Midbrain (tissue), 1 donor: ENCODE data around the gene CDHR5.
"Not testable (repeated sequence)": the region's sequence is repeated elsewhere in the genome, so short reads cannot be mapped to it uniquely, and the experiment has no call there.

Experiments
- DNase-seq: peaks from one replicate; lab custom pipeline; 2025; lab: John Stamatoyannopoulos, UW

CDHR5 gene

DNA sequence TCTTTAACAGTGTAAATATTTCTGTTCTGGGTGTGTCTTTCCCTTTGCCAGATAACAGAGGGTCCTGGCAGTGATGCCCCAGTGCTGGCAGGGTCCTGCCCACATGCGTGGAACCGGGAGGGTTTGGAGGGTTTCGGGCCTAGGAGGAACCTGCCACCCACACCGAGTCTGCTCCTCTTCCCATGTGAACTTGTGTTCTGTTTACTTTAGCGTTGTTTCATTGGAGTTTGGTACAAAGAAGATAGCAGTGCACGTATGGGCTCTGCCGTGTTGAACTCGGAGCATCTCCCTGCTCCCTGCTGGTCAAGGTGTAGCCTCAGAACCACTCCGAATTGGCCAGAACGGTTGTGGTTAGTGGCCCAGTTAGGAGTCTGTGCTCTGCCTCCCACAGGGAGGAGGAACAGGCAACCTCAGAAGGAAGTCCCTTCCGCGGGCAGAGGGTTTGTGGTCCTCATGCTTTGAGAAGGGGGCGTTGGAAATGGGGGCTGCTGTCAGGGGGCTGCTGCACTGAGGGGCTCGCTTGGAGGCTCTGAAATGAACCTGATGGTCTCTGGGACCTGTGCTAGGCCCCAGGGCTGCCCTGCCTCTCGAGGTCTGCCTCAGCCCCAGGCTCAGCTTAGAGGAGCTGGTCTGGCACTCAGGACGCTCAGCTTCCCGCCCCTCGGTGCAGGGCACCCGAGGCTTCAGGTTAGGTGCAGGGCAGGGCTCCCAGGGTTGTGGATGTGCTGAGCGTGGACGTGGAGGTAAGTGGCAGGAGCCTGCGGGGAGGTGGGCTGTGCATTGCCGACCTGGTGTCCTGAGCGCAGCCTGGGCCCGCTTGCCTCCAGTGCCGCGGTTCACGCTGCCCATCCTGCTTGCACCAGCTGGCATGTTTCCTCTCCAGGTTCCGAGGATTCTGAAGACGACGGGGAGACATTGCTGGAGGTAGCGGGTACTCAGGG lies 38.1 kb downstream of the CDHR5 start:
- no peak for DNase-seq

DNA sequence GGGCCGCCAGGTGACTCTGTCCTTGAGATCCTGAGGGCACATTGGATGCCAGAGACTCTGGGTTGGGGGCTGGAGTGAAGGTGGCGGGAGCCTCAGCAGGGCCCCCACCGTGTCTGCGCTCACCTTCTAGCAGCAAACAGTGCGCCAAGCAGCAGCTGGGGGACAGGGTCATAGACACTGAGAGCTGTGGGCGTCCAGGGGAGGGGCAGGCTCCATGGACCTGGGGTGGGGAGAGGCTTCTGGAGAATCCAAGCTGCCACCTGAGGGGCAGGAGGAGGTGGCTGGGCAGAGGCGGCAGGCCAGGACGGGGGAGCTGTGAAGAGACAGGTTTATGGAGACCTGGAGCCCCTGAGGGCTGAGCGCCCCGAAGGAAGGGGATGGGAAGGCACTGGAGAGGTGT lies 40.5 kb downstream of the CDHR5 start:
- DNase-seq = no peak

DNA sequence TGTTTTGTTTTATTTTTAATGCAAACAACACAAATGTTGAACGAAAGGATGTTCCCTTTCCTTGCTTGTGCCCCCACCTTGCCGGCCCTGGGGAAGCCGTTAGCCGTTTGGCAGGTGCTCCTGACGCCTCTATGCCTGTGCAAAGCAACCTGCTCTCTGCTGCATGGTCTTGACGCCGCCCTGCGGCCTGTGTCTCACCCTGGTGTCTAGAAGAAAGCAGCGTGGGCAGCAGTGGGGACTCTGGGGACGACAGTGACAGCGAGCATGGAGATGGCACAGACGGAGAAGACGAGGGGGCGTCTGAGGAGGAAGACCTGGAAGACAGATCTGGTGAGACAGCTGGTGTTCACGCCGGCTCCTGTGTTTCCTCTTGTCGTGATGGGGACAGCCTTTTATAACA lies 43.0 kb downstream of the CDHR5 start:
- DNase-seq = no peak

DNA sequence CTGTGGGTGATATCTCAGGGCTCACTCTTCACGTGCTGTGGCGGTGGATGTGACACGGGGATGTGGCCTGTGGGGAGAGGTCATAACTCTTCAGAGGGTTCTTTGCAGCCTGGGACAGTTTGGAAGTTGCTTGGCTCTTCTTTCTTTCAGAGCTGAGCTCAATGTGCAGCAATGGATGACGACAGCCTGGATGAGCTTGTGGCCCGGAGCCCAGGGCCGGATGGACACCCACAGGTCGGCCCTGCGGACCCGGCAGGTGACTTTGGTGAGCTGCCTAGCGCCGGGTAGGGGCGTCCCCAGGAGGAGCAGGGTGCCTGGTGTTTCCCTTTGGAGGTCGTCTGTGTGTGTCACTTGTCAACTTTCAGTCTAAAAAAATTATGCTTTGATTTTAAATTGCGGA lies 43.4 kb downstream of the CDHR5 start:
- no peak for DNase-seq

DNA sequence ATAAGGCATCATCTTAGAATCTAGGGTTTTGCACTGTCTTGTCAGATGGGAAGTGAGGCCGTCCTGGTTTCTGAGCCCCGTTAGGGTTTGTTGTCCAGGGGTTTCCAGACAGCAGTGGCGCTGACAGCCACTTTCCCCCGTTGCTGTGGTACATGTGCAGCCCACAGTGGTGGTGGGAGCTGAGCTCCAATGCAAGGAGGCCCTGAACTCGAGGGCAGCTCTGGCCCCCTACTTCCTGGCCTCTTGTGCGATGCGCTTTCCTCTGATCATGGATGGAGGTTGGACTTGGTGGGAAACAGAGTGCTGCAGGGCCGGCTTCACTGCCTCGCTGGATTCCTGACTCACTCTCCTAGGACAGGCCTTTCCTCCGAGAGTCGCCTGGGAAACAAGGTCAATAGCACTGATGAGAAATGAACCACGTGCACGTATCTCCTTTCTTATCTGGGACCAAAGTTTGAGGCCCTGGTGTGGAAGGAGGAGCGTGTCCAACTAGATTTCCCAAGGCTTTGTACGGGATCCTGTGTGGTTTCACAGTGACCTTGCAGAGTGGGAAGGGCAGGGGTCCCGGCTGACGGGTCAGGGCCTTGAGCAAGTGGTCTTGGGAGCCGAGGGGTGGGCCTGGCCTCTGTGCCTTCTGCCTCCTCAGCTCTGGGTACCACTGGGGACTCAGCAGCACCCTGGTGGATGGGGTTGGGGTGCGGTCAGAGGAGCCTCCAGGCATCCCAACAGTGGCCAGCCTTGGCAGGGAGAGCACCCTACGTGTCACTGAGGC lies 44.7 kb downstream of the CDHR5 start:
- DNase-seq = no peak

DNA sequence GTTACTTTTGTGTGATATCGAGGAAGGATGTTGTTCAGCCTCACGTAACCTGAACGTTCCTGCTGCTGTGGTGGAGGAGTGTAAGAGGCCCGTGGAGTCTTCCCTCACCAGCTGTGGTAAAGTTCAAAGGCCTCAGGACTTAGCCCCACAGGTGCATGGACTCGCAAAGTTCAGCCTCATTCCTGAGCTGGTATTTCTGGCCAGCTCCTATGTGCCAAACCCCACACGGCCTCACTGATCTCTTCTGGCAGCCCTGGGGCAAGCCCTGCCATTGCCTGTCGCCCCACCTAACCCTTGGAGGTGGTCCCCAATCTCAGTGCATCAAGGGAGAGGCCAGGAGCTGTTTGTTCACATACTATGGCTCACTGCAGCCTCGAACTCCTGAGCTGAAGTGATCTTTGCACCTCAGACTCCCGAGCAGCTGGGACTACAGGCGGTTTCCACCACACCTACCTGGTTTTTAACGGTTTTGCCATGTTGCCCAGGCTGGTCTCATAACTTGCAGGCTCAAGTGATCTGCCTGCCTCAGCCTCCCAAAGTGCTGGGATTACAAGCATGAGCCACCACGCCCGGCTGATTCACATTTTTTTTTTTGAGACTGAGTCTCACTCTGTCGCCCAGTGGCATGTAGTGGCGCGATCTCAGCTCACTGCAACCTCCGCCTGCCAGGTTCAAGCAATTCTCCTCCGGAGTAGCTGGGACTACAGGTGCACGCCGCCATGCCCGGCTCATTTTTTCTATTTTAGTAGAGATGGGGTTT lies 46.3 kb downstream of the CDHR5 start:
- no peak for DNase-seq

DNA sequence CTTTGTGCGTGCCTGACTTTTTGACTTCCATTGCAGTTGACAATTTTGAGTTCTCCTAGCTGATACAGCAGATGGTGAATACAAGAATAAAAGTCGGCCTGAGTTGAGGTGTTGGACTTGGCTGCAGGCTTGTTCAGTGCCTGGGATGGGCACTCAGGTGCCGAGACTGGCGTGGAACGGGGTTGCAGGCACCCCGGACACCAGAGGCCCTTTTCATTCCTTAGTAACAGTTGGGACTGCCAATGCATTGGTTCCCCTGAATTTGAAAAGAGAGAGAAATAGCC lies 47.2 kb downstream of the CDHR5 start:
- no peak for DNase-seq

DNA sequence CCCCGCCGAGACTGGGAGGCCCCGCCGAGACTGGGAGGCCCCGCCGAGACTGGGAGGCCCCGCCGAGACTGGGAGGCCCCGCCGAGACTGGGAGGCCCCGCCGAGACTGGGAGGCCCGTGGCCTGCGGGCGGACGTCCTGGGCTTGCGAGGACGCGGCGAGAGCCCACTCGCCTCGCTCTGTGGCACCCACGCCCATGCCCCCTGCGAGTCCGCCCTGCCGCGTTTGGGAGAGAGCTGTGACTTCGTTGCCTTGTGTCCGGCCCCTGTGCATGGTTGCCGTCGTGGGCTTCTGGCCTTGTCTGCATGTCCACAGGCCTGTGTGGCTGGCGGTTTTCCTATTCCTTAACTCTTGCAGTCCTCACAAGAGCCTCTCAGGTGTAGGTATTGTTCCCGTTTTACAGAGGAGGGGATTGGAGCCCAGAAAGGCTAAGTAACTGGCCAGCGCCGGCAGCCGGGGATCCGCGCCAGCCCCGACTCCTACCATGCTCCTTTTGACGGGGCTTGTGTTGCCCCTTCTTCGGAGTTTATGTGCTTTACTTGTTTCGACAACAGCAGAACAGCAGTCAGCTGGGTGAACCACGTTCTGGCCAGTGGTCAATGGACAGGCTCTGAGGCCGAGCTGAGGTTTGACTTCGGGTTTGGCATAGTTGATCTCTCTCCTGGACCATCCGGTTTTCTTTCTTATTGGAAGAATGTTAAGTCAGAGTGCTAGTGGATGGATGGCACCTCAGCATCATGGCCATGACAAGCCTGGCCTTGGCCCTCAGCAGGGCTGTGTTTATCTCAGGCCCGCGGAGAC lies 47.7 kb downstream of the CDHR5 start:
- no peak for DNase-seq

DNA sequence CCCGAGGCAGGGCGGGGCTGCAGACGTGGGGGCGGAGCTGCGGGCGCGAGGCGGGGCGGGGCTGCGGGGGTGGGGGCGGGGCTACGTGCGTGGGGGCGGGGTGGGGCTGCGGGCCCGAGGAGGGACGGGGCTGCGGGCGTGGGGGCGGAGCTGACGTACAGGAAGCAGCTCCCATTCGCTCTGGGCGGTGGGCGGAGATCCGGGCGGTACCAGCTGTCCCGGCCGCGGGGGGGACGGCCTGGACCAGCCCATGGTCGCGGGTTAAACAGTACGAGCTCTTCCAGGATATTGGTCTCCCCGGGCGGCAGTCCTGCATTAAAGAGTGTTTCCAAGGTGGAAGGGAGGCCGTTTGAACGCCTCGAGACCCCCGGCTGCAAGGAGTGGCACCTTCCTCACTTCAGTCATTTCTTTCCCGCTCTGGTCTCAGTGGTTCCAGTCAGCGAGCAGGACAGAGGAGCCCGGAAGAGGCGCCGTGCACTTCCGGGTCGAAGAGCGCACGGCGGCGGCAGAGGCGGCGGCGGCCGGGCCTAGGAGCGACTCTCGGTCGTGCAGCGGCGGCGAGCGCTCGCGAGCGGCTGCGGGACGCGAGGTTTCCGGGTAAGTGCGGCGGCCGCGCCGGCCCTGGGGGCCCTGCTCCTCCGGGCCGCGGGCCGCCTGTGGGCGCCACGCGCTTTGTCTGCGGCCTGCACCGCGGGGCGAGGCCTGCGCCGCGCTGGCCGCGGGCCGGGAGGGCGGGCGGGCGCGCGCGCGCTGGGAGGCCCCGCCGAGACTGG lies 48.6 kb downstream of the CDHR5 start, which contains the start of gene PHRF1:
PHRF1 (plus strand) TSS at position 475 of the 773 bp plus-strand sequence. CDS start 5,043 bp downstream, outside the sequence.
- DNase-seq = peak; percentile 98

DNA sequence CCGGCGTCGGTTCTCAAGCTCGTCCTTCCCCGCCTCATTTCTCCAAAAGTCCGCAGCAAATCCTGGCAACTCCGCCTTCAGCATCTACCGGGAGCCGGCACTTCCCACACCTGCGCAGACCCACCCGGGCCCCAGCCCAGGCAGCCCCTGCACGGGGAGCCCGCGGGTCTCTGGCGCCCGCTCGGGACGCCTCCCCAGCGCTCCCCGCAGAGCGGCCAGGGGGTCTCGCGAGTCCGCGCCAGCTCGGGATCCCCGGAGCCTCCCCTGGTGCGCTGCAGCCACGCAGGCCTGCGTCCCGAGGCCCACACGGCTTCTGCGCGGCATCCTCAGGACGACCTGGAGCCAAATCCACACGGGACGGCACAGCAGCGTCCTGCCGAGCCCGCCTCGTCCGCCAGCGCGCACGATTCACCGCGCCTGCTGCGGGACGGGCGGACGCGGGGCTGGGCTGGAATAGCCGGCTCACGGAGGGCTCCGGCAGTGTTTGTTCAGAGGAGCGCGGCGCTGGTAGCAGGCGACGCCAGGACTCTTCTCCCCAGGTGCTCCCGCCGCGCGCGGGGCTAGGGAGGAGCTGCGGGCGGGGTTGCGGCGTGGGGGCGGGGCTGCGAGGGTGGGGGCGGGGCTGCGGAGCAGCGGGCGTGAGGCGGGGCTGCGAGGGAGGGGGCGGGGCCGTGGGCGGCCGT lies 49.3 kb downstream of the CDHR5 start:
- no peak for DNase-seq

DNA sequence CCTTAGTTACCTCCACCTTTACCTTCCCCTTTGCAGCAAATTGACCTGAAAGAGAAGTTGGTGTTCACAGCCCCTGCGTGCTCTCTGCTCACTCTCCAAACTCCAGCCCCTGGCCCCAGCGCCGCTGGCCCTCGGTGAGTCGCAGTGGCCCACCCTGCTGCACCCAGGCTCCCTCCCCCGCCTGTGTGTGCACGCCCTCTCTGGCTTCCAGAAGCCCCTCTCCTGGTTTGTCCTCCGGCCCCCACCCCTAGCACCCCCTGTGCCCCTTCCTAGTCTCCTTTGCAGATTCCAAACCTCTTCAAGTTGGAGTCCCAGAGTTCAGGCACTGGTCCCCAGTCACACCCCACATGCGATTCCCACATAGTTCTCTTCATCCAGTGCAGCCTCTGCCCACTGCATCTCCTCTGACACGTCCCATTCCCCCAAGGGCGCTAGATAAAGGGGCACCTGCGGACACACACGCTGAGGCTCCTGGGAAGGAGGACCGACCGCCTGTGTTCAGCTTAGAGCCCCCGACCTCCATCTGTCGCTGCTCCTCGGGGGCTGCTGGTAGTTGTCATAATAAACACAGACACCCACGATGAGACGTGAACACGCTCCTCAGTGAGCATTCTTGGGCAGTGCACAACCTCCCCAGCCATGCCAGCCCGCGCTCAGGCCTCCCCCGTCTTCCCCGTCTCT lies 50.0 kb downstream of the CDHR5 start:
- no peak for DNase-seq

DNA sequence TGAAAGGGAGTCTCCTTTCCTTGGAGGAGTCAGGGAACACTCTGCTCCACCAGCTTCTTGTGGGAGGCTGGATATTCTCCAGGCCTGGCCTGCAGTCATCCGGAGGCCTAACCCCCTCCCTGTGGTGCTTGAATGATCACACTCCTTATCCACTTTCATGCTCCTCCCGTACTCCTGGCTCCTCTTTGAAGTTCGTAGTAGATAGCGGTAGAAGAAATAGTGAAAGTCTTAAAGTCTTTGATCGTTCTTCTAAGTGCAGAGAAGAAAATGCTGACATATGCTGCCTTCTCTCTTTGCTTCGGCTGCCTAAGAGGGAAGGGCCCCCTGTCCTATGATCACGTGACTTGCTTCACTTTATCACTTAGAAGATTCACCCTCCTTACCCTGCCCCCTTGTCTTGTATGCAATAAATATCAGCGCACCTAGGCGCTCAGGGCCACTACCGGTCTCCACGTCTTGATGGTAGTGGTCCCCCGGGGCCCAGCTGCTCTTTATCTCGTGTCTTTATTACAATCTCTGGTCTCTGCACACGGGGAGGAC lies 50.7 kb downstream of the CDHR5 start:
- not testable (repeated sequence) for DNase-seq

DNA sequence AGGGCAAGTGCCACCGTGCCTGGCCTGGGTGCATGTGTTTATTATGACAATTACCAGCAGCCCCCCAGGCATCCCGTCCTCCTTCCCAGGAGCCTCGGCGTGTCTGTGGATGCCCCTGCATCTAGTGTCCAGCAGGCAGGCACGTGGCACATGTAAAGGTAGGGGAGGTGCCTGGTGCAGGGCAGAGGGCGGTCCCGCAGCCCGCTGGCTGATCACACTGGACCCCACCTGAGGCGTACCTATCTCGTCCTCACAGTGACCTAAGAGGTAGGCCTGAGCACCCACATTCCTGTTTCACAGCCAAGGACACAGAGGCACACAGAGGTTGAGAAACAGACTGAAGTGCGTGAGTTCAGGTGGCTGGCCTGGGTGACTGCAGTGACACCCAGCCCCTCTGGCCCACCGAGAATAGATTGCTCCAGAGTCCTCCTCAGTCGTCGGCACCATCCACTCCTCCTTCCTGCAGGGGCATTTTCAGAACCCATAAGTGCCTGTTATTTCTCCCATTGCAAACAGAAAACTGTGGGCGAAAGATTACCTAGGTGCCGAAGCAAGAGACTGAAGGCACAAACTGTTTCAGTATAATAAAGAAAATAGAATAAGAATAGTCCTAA lies 51.5 kb downstream of the CDHR5 start:
- no peak for DNase-seq

DNA sequence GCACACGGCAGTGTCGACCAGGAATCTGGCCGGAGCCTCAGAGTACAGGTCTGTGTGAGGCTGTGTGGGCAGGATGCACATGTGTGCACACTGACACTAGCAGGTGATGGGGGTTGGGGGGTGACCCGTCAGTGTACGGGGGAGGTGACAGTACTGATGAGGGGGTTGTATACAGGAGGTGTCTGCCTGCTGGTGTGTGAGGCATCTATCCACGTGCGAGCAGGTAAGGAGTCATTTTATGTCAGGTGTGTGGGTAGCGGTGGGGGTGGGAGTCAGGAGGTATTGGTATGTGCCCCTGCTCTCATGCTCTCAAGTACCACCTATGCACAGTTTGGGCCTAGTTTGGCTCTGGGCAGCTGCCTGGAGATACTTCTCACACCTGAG lies 53.0 kb downstream of the CDHR5 start:
- DNase-seq = no peak

DNA sequence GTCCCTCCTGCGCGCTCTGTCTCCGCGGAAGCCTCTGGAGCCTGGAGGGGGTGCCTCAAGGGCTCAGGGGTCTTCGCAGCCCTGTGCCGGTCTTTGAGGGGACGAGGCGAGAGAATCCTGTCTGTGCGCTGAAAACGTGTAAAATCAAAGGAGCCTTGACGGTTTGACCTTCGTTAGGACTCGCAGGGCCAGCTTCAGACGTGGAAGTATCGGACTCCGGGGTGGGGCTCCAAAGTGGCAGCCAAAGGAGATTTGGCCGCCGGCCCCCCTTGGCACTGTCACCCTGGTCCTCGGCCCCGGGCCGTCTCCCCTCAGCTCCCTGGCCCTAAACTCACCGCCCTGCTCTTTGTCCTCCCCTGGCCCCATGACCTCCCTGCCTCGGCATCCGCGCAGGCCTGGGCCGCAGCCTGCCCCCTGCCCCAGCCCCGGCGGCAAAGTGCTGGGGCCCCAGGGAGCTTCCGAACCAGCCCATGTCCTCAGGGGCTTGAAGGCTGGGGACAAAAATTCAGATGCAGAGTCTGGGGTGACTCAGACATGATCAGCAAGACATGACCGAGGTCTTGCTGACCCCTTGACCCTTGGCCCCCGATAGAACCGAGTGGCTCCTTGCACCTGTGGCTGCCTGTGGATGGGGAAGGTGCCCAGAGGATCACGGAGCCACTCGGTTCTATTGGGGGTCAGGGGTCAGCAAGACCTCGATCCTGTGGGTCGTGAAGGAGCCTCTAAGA lies 55.4 kb downstream of the CDHR5 start:
- DNase-seq = no peak

DNA sequence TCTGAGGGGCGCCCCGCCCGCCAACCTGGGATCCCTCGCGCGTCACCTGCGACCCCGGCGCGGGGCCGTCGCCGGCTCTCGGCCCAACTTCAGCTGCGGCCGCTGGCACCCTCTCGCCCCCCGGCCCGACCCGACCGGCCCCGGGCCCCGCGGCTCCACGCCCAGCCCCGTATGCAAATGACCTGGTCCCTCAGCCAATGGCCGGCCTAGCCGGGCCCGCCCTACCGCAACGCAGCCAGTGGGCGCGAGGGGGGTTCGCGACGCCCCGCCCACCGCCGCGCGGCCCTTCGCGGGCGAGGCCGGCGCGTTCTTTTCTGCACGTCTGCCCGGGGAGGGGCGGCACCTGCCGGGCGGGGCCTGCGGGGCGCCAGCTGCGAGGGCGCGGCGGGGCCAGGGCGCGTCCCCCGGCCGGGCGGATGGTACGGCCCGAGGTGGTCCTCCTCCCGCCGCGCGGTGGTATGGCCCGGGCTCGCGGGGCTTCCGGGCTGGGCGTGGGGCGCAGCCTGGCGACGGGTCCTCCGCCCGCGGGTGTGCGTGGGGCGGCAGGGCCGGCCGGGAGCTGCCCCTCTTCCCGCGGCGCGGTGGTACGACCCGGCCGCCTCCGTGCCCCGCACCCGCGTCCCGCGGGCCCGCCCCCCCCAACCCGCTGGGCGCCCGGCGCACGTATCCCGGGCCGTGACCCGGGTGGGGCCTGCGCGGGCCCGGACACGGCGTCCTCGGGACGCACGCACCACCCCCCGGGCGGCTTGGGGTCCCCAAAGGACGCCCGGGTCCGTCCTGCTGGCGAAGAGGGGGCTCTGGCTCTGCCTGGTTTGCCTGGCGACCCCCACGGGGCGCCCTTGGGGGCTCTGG lies 56.2 kb downstream of the CDHR5 start:
- peak; percentile 82 for DNase-seq

DNA sequence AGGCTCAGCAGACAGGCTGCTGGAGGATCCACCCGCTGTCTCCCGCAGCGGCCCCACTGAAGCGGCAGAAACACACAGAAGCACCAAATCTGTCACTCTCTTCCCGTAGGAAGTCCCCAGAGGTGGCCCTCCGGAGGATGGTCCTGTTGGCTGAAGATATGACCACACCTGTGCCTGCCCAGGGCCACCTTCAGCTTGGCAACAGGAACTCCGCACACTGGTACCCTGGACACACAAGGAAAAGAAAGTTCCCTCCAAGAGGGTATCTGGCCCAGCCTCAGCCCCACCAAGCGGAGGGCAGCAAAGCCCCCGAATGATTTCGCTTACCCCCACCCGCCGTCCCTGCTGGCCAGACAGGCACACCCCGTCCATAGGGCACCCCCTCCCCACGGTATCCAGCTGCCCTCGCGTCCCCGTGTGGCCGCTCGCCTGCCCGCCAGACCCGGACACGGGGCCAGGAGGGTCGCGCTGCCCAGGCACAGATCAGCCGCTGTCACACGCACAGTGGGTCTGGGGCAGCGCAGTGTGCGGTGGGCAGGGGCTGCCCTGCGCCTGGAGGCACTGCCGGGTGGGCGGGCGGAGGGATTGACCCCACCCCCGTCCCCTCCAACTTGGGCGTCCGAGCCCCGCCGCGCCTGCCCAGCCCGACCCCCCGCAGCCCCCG lies 57.0 kb downstream of the CDHR5 start:
- DNase-seq = no peak
